Pulmonary artery endothelial cell (primary cell): ENCODE measurements around the gene TPCN2. TPM values are rescaled to one million over a fixed set of nuclear protein-coding genes. Genes with fewer than 3 reads are reported as not detected.

Experiments
- DNase-seq: peaks from one replicate; pipeline ENCODE4 v3.0.0-alpha.2; 2011; ENCODE audit warnings: low read depth, low spot score
- total RNA-seq: library from RNA; depleted of rRNA; stranded (reverse); fragments of >200 nt; gene quantifications from 2 replicates; pipeline ENCODE4 v1.2.3, GENCODE V29; 2014

Gene TPCN2
- total RNA-seq, 1 donor from 2014 or later = 11.3 TPM

DNA sequence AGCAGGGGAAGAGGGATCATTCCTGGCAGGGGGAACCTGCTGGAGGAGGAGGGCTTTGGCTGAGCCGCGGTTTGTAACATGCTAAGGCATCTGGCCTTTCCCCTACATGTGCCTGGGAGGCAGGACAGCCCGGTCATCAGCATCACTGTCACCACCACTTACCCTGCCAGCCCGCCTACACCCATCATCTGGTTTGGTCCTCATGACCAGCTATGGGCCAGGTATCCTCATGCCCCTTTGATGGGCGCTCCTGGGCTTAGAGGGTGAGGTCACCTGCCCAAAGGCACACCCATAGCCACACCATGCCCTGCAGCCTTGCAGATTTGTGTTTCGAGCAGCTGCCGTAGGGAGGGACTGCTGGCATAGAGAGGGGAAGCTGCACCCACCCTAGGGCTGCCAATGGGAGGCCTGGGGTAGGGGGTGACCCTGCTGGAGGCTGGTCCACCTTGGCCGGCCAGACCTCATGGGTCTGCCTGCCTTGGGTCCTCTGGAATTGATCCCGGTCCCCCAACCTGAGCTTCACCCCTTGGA is 38.3 kb upstream of the TPCN2 start:
- DNase-seq = no peak

DNA sequence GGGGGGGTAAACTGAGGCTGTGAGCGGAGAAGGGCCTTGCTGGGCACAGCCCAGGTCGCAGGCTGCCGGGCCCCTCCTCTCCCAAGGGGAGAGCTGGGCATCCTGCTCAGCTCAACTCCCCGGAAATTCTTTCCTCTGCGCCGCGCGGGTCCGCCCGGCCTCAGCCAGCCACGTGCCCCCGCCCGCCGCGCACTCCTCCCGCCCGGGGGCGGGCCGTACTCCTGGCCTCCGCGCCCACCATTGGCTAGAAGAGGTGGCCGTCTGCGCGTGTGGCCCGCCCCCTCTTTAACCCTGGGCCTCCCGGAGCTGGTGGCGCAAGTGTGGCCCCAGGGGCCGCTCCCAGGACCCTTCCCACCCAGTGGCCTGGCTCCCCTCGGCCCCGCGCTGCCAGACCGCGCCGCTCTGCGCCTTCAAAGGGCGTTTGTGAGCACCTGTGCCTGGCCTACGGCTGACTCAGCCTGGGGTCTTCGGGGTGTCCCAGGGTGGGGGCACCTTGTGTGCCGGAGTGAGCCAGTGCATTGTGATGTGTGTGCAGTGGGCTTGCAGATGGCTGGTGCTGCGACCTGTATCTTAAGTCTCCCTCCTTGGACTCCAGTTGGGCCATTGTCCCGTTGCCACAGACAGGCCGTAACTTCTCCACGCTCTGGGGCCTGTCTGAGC is 37.6 kb upstream of the TPCN2 start:
- DNase-seq = no peak

DNA sequence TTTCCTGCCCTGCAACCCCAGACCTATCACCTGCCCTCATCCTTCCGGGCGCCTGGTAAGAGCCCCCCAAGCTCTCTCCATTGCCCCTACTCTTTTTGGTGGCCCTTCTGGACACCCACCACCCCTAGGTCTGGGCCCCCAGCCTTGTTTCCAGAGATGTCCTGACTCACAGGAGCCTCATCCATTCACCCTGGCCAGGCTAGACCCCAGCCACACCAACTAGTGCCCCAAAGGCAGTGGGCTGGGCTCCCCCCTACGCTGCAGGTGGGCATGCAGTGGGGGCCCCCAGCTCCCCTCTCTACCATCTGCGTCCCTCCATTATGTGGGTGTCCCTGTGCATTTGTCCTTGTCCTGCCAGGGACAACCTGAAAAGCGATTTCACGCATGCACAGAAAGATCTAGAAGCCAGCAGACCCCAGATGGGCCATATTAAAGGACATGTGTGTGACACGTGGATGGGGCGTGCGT is 37.1 kb upstream of the TPCN2 start:
- DNase-seq = no peak

DNA sequence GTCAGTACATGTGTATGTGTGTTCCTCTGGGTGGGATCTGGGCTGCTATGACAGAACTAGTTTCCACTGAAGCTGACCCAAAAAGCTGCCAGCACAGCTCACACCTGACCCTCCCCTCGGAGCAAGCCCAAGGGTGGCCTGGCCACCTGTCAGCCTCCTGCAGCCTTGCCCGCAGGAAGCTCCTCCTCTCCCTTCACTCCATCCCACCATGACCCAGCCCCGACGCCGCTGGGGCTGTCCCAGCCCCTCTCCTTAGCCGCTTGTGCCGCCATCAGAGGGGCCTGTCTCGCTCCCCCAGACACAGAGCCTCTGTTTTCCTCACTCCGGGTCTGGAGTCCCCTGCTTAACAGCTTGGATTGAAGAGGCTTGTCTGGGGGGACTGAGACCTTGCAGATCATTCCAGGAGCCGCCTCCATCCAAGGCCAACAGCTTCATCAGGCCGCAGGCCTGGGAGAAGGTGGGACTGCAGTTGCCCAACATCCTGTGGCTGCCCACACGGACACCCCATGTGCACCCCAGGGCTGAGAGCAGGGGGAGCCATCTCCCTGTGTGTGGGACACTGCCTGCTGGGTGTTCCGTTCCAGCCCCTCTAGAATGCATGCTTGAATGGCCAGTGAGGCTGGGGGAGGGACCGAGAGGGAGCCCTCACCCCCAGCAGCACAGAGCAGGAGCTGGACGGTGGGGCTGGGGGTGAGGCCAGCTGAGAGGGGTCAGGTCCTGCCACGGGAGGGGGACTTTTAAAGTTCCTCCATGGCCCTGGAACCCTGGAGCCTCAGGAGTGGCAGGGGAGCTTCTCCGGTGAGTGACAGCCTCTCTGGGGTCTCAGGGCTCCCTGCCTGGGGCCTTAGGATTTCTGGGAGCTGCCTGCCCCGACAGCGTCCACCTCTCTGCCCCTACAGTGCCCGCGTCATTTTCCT is 36.4 kb upstream of the TPCN2 start:
- no peak for DNase-seq

DNA sequence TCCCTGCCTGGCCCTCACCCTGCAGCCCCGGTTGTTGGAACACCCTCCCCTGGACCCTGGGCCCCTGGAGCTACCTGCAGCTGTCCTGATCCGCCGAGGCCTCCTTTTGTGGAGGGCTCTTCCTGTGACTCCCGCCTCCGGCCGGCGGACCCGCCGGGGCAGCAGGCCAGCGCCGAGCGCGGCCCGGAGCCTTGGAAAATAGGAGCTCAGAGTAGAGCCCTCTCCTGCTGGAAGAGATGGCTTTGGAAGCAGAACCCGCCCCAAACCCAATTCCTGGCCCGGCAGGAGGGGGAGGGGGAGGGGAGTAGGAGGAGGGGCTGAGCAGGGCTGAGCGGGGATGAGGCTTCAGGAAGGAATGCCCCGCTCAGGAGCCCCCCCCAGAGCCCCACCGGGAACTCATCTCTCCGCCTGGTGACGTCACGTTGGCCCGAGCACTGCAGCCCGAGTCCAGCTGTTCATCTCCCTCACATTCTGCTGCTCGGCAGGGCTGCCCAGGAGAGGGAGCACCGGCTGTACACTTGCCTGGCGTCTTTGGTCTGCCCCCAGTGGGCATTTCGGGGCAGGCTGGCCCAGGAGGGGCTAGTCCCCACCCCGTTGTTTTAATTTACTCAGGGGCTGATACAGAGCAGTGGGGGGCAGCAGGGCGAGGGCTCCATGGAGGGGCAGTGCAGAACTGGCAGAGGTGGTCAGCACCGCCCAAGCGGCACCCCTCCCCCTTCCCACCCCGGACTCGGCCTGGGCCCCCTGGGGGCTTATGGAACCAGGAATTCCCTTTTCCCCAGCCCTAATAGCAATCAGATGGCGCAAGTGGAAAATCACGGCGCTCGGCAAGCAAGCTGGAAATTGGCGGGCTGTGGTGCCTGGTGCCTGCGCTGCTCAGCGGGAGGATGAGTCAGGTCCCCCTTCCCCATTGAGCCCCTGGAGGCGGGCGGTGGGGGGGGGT is 35.5 kb upstream of the TPCN2 start, which contains the start of gene MRGPRF:
TSS of gene MRGPRF (minus strand) at position 238 of the 943 bp plus-strand sequence. CDS start 3,345 bp downstream, outside the sequence.
- no peak for DNase-seq

DNA sequence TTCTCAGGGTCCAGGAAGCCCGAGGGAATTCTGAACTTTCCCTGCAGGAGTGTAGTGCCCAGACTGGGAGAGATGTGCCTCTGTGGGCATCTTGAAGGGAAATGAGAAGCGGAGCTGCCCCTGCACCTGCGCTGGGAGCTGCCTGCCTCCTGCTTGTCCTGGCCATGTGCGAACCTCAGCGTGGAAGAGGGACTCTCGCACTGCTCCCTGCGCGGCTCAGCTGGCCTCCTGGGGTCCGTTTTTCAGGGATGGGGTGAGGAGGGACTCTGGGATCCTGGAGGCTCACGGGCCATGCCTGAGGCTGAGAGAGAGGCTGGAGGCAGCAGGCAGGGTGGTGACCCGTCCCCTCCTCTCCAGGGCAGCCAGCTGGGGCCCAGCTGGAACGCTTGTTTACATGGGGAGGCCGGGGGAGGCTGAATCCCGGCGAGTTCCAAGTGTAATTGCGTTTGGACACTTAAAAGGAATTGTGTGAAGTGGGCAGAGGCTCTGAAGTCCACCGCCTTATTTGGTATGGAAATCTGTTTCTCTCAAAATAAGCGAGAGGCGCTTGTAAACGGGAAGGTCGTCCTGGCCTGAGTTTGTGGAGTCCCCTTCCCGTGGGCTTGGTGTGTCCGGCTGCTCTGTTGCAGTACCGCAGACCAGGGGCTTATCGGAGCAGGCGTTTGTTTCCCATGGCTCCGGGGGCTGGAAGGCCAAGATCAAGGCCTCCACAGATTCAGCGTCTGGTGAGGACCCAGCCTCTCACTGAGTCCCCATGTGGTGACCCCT is 34.5 kb upstream of the TPCN2 start:
- DNase-seq = no peak

DNA sequence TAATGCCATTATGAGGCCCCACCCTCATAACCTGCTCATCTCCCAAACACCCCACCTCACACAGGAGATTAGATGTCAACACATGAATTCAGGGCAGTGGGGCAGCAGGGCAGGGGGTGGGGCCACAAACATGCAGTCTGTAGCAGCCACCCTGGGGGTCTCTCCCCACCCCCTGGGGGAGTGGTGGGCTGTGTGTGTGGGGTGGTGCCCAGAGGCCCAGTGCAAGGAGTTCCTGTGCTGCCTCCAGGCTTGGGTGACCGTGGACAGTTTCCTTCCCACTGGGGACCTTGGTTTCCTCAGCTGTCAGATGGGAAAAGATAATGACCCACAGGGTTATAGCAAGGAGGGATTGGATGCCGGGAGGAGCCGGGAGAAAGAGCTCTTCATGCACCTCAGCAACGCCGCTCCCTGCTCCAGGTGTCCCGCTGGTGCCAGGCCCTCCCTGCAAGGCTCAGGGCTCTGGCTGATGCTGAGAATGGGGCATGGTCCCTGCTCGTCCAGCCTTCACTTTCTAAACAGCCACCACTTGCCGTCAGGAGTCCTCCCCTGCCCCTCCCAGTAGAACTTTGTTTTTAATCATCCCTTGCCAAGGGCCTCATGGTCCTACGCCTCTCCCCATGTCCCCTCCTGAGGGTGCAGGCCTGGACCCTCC is 33.7 kb upstream of the TPCN2 start:
- DNase-seq = no peak

DNA sequence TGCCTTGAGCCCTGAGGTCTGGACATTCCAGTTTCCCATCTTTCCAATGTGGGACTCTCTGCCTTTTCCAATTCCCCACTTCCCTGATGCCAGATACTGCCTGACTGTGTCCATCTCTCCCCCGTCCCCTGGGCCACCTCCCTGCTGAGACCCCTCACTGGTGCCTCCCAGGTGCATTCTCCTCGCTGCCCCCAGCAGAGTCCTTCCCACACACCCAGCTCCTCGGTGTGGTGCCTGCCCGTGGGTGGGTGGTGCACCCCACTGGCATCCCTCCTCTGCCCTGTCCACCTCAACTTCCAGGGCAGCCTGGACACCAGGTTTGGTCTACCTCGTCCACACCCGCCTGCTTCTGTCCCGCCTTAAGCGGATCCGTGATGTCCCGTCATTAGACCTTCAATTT is 30.8 kb upstream of the TPCN2 start:
- DNase-seq = no peak

DNA sequence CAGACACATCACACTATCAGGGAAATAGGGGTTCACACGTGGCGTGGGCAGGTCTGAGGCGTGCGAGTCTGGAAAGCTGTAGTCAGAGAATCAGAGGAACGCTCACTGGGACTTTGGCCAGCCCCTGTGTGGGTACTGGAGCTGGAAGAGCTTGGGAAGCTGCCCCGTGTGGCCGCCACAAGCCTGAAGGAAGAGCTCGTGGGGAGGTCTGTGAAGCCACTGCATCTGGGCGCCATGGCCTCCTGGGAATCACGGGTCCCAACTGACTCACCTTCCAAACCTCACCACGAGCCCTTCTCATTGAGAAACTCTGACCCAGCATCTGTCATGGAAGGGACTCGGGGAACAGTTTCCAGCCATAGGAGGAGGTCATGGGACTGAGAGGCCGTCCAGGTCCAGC is 29.8 kb upstream of the TPCN2 start:
- DNase-seq = no peak

DNA sequence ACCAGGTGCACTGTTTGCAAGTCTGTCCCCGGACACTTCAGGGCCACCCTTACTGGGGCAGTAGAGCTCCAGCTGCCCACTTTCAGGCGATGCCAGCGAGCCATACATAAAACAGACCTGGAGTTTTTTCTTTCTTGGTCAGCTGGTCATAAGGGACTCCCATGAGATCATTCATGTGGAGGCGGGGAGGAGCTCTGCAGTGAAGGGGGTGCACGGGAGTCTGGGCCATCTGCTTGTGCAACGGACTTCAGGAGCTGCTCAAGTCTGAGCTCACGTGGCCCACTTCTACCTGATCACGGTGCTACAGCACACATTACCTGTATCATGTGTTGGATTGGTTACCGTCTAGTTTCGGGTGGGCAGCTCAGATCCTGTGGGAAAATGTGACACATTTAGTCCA is 26.5 kb upstream of the TPCN2 start:
- DNase-seq = no peak

DNA sequence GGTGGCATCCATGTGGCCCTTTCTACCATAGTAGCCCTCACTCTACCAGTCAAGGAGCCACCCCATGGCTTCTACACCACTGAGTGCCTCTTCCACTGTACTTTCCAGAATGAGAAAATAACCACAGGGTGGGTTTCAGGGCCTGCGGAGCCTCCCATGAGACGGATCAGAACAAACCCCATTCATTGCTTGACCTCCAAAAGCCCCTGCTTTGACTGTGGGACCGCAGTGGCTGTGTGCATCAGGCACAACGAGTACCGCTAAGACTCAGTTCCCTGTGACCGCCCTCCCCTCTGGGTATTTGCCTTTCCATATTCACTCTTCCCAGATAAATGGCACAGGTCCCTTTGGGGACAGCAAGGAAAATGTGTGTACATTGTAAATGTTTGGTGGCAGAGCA is 24.2 kb upstream of the TPCN2 start:
- no peak for DNase-seq

DNA sequence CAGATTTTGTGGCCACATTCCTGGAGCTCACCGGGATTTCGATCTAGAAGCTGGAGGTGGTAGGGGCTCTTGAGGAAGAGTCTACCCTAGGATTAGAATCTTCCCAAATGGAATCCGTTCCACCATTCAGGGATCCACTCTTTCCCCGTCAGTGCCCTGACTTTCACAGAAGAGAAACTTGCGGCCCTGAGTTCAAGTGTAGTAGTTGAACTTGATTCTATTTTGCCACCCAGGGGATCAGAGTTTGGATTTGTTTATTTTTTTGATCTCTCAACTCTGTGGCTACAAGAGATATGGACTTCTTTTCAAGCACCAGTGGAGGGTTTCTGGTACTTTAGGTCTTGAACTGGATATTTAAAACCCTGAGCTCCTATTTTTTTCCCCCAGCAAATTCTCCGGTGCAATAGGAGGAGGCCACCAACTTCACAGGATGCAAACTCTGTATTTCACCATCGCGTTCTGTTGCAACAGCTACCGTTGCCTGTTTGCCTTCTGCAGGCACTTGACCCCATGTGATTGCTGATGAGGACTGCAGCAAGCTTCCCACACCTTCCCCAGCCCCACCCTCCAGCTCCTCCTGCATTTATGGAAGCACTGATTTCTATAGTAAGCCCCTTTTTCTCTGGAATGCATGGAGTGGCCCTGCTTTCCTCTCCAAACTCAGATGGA is 20.9 kb upstream of the TPCN2 start:
- DNase-seq = no peak

DNA sequence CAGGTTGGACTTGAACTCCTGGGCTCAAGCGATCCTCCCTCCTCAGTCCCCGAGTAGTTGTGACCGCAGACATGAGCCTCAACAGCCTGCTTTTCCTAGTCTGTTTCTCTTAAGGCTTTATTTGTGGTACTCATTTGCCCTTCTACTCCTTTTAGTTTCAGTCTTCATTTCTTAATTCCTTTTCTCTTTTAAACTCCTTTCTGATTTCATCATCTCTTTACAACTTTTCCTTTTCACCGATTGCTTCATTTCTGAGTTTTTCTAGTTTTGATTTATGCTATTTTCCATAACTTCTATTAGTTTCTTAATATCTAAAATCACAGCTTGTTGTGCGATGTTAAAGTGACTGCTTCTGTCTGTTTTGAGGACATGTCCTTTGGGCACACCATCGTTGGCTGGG is 18.4 kb upstream of the TPCN2 start:
- no peak for DNase-seq

DNA sequence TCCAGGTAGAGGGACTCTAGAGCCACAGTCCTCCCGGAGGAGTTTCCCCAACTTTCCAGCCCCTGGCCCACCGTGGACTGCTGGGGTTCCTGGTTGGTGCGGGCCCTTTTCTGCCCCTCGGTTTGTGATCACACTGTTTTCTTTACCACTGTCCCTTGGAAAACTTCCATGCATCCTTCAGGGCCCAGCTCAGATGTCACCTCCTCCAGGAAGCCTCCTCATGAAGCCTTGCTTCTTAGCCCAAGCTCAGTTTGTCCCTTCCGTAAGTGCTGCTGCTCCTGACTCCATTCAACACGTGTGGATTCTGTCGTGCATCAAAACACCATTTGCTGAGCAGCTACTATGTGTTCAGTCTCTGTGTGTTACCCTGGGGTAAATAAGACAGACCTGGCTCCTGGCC is 15.9 kb upstream of the TPCN2 start:
- DNase-seq = no peak

DNA sequence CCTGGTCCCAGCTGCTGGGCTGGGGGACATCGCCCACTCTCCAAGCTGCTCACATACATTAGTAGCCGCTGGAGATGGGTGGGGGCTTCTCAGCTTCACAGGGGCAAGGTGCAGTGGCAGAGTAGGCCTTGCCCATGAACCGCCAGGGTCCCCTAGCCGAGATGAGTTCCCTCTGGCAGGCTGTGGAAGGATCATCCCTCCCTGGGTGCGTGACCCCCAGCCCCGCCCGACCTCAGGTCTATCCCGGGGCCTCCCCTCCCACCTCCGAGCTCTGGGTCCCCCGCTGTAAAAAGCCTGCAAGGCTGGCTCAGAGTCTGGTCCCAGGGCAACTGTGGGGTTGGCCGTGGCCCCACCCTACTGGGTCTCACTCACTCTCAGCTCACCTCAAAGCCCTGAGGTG is 15.3 kb upstream of the TPCN2 start:
- DNase-seq = no peak

DNA sequence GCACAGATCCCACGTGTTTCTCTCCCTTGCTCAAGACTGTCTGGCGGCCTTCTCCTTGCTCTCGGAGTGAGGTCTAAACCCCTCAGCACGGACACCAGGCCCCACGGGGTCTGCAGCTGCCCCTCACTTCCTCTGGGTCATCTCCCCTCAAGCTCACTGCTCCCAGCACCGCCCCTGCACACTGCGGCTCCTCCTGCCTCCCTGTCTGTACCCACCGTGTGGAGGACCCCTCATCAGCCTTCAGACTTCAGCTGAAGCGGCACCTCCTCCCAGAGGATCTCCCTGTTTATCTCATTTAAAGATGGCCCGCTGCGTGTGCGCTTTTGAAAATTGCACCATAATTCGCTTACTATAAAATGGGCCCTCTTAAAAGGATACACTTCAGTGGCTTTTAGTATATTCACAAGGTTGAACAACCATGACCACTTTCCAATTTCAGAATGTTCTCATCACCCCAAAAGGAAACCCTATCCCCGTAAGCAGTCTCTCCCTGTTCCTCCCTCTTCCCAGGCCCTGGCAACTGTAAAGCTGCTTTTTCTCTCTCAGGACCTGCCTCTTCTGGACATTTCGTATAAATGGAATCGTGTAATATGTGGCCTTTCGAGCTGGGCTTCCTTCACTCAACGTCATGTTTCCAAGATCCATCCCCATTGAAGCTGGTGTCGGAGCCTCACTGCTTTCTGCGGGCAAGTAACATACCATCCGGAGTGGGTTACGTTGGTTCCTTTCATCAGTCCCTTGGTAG is 14.4 kb upstream of the TPCN2 start:
- no peak for DNase-seq

DNA sequence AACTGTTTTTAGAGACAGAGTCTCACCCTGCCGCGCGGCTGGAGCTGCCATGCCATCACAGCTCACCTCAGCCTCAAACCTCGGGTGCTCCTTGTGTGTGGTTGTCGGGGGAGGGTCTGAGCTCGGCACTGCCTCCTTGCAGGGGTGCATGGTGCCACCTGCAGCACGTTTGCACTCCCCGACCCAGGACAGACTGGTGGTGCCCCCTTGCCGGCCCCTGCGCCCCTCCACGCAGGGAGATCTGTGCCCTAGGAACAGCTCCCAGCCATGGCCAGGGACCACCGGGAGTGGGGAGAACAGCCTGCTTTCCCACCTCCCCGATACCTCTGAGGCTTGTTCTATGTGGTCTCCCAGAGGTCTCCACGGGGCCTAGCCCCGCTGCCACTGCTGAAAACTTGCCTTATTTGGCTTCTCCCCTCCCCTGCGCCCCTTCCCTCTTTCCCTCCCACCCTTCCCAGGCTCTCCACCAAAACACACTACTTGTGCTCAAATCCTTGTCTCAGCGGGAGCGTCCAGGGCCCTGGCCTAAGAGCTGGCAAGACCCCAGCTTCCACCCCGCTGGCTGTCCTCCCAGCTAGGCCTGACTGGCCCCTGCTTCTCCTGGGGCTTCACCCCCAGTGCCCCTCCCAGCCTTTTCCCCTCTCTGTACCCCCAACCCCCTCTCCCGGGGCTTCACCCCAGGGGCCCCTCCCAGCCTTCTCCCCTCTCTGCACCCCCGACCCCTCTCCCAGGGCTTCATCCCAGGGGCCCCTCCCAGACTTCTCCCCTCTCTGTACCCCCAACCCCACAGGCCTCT is 13.4 kb upstream of the TPCN2 start:
- no peak for DNase-seq

DNA sequence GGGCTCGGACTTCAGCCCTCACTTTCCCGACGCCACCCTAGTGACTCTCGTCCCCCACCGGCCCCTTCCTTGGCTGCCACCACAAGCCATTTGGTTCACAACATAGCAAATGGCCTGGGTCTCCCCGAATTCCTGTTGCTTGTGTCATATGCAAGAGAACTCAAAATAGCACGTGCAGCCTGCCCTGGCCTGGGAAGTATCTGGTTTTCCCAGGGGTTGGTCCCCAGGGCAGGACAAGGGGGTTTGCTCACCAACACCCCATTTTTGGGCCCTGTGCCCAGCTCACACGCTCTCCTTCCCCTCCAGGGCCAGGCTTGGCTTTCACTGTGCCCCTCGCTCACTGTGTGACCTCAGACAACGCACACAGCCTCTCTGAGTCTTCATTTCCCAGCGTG is 12.8 kb upstream of the TPCN2 start:
- no peak for DNase-seq
